22Rv1 (cell line): ENCODE results near the gene VHLL.

Experiments used
- ZFX ChIP-seq: fragments of 450-650 bp; IDR thresholded peaks from 2 replicates; pipeline ENCODE4 v1.6.1; 2017; ENCODE audit warnings: antibody characterized with exemption, borderline replicate concordance
- TF ChIP-seq, protein P1 (sequence below): fragments of 450-650 bp; IDR thresholded peaks from 2 replicates; pipeline ENCODE4 v1.5.1; 2017; ENCODE audit warnings: mild to moderate bottlenecking

DNA sequence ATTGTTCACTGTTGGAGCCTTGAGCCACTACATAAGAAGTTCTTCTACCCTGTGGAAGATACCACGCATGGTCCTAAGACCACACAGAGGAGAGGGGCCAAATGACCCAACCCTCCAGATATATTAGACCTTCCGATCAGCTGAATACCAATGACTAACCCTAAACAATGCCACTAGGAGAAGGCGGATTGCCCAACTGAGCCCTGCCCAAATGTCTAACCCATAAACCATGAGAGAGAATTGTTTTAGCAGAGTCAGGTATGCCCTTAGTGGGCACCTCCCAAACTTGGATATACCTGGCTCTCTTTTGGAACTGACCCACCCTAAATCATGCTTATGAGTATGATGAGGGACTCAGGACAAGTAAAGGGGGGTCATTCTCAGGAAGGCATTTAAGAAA, 28.8 kb downstream of the VHLL start:
- TF ChIP-seq, protein P1, sequence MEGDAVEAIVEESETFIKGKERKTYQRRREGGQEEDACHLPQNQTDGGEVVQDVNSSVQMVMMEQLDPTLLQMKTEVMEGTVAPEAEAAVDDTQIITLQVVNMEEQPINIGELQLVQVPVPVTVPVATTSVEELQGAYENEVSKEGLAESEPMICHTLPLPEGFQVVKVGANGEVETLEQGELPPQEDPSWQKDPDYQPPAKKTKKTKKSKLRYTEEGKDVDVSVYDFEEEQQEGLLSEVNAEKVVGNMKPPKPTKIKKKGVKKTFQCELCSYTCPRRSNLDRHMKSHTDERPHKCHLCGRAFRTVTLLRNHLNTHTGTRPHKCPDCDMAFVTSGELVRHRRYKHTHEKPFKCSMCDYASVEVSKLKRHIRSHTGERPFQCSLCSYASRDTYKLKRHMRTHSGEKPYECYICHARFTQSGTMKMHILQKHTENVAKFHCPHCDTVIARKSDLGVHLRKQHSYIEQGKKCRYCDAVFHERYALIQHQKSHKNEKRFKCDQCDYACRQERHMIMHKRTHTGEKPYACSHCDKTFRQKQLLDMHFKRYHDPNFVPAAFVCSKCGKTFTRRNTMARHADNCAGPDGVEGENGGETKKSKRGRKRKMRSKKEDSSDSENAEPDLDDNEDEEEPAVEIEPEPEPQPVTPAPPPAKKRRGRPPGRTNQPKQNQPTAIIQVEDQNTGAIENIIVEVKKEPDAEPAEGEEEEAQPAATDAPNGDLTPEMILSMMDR, result no peak
- no peak for TF ChIP-seq ZFX
